GM19043 (cell line): ENCODE data around the gene MMP10.

Source experiments
- ATAC-seq: cut with Tn5 transposase; IDR thresholded peaks from one replicate; pipeline ENCODE4 v1.9.1; 2021; ENCODE audit warnings: low read depth; ENCODE audit not compliant: unreplicated experiment

The MMP10 gene

DNA sequence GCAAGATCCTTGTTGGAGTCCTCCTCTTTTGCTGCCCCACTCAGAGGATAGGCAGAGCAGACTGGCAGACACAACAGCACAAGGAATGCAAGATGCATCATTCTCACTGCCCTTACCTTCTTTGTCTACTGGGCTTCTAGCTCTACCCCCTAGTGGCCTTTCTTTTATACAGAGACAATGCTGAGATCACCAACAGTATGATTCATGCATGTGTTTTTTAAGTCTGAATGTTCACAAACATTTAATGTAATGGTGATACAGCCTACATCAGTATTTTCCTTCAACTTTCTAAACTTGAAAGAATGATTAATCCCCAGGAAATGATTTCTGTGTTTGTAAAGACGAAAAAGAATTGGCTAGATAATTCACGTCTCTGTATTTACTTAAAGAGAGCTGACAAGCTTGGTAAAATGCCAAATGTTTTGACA lies at the start of gene MMP10:
TSS of gene MMP10 (minus strand) at position 138 of the 428 bp plus-strand sequence. CDS start at position 101, 37 bp downstream.
- ATAC-seq: no peak

DNA sequence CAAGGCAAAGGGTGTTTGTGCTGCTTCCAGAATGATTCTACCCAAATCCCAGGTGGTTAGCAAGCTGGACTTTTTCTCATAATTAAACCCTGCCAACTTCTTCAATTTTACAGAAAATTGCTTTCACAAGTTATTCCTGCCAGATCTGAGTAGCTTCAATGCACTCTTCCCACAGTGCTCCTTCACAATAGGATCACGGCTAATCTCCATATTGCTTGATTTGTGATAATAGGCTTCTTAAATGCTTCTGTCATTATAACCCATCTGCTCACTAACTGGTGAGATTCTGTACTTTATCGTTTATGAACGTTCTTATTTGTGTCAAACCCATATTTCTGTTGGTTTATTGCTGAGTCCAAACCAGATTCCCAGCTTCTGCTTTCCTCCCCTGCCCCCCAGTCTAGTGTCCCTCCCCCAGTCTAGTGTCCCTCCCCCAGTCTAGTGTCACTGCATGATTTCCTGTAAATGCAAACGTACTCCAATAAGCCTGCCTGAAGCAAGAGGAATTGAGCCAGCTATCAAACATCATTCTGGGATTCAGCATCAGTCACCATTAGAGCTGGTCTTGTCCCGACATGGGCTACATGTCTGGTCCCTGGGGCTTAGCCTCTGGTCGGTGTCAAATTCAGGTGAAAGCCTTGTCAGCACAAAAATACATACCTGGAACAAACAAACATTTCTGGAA lies 49.0 kb upstream of the MMP10 start:
- no peak for ATAC-seq

DNA sequence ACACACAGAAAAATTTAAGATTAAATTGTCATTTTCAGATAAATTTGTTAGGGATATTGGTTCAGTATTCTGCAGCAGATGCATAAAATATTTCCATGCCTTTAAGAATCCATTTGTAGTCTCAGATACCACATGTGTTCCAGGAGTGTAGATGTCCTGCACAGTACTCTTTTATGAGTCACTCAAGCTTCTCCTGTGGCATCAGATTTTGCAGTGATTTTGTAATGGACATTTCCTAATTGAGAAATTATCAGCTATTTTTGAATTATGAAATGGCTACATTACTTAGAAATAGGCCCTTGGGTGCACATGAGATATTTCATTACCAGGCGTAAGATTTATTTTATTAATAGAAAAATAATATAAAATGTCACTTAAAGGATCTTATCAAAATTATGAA lies 44.1 kb upstream of the MMP10 start:
- no peak for ATAC-seq

DNA sequence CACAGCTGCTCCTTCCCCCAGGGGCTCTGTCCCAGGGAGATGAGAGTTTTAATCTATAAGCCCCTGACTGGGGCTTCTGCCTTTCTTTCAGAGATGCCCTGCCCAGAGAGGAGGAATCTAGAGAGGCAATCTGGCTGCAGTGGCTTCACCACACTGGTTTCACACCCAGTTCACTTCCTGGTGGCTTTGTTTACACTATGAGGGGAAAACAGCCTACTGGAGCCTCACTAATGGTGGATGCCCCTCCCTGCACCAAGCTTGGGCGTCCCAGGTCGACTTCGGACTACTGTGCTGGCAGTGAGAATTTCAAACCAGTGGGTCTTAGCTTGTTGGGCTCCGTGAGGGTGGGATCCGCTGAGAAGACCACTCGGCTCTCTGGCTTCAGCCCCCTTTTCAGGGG lies 39.1 kb upstream of the MMP10 start:
- no peak for ATAC-seq

DNA sequence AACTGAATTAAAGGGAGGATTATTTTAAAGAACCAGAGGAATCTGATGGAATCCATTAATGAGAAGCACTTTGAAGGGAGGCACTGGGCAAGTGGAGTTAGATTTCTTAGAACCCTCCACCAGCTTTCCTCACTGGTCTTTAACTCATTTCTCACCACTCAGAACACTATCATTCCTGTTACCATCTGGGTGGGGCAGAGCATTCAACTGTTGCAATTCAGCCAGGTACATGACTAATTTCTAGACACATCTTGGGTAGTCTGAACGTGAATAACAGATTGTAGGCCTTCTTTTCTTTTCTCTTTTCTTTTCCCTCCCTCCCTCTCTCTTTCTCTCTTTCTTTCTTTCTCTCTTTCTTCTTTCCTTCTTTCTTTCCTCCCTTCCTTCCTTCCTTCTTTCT lies 33.1 kb upstream of the MMP10 start:
- no peak for ATAC-seq

DNA sequence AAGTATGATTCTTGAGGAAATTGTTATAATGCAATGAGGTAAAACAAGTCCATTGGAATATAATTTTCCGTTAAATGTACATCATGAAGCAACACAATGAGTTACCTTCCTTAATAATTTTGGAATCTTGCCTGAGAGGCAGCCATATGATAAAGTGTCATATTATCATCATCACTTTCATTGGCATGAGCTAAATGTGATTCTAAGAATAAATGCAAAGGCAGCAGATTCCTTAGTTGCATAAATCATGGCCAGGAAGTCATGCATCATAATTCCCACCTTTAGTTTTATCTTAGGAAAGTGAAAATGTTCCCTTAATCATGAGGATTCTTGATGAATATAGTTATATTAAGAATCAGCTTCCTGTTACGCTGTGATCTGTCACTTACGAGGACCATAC lies 31.8 kb upstream of the MMP10 start:
- ATAC-seq: no peak

DNA sequence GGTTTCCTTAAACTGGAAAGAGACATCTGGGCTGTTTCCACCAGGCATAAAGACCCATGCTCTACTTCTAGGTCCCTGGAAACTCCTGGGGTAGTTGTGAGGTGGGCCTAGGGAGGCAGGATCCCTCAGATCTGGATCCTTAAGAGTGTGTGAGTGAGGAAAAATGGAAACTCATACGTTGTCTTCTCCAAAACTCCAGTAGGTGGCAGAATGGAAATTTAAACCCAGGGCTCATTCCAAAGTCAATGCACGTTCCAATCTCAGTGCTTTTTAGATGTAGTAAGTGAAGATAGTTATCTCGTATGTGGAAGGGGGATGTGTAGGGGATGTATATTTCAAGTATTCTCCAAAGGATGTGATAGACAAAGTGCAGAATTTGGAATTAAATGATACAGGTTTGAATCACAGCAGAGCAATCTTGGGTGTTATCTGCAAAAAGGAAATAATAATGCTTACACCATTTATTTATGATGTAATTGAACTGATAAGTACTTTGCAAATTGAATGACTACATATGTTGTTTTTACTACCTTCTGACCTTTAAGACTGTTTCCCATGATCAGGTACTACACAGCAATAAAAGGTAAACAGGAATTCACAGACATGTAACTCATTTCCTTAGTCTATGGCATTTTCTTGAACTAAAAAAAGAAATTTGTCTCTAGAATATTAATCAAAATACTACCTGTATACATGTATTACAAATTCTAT lies 30.7 kb upstream of the MMP10 start:
- ATAC-seq: no peak

DNA sequence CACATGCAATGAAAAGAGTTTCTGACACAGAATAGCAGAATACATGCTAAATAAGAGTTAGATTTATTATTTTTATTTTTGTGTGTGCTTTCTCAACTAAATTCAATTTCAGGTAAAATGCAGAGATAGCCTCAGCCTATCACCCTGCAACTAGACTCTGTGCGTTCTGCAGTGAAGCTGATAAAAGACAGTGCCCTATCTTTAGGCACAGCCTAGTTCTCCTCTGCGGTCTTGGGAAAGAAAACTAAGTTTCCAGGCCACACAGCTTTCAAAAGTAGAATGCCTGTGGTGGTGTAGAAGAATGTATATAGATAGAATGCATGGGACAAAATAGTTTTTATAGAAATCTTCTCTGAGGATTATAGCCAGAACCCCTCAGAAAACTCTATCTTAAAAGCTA lies 29.5 kb upstream of the MMP10 start:
- ATAC-seq: no peak

DNA sequence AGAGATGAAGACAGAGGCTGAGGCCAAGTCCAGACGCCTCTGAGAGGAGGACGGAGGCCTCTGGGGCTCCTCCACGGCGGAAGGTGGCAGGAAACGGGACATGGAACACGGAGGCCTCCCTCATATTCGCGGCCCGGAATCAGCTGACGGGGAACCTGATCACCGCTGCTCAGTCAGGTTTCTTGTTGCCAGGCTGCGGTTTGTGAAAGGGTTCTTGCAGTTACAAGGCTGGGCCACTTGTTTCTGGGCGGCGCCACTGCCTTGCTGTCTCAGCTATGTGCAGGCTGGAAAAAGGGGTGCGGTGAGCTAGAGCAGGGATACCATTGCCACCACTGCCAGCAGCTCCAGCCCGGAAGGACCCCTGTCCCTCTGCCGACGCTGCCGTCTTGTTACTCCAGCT lies 27.5 kb upstream of the MMP10 start:
- ATAC-seq: peak; percentile 58

DNA sequence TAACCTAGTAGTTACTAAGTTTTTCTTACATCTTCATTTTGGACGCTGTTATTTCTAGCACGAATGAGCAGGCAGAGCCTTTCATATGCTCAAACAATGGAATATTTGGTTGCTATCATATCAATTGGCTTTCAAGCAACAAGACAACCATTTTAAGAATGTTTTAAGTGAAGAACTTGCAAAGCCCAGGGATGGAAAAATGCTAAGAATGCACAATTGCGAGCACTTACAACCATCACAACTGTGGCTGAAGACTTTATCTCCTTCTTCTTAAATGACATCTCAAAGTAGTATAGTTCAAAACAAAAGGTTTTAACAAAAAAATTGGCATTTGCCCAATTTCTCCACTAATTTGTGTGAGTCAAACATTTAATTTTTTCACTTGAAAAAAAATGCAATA lies 25.9 kb upstream of the MMP10 start:
- no peak for ATAC-seq

DNA sequence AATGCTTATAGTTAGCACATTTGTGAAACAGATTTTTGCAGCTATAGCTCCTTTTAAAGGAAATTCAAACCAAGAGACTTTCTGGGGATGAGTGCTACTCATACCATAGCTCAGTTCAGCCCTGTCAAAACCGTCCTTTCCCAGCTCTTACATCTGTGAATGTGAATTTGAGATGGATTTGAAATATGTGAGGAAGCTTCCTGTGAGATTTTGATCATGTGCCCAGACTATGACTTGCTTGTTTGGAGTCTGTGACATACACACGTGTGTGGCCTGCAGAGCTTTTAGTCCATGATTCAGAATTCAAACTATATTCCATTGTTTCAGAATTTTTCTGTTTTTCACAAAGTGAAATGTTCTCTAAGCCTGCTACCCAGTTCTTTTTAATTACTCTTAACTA lies 21.9 kb upstream of the MMP10 start:
- ATAC-seq: no peak

DNA sequence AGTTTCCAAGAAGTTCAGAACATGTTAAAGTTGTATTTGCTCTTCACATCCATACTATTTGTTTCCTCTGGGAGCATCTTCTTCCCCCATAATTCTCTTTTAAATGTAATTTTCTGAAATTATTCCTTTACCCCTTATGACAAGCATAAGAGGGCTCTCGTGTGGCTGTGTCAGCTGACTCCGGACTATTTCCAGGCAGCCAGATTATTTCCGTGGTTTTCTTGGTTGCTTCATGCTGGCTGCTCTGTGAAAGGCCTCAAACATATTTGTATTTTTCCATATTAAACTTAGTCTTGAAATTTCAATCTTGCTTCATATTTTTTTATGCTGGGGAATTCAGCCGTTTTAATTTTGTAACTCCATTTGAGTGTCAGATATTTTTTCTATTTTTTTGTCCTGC lies 20.3 kb upstream of the MMP10 start:
- ATAC-seq: no peak

DNA sequence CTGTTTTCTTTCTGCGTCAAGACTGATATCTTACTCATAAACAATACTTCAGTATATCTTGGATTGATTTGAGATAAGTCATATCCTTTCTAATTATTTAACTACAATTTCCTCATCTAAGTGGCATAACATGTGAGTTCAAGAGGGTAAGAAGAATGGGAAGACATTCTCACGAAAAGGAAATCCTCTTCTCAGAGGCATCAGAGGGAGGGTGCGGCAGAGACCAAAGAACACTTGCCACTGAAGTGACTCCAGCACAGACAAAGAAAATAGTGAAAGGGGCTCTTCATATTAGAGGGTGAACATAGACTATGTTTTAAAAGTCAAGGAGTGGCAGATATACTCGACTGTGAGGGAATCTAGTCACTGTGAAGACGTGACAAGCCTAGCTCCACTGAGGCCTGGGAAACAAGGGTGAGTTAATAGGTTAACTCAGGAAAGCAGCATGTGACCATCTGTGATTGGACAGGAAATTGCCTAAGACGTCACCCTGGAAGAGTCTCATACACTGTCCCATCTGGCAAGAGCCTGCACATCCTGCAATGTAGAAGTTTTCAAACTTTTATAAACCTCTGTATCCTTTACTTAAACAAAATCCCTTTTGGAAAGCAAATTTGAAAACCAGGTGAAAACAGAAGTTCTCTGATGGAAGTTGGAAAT lies 19.4 kb upstream of the MMP10 start:
- ATAC-seq: no peak

DNA sequence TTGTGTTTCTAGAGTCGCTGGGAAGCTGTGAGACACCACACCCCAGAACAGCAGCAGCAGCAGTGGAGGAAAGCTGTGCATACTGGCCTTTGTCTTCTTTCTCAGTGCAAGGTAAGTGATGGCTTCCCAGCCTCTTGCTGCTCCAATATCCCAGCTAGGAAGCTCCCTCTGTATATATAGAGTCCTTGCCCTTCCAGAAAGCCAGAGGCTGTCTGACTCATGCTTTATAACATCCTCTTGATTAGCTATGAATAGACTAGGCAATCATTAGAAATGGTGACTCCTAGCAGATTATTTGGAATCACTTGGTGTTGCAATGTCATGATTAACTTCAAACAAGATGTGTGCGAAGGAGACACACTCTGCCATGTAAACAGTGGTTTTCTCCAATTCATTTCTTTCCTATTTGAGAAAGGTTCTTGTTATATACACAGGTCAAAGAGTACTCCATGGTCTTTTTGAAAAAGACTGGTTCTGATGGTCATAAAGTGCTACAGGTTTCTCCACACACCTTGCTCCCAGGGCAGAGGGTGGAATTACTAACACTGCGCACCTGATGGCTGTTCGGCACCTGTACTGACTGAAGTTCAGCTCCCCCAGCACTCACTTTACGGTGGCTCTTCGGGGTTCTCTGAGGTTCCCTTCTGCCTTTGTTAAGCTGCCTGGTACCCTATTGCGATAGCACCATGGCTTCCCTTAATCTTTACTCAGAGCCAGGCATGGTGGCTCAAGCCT lies 17.8 kb upstream of the MMP10 start, which contains the start of gene MMP1:
TSS of gene MMP1 (minus strand) at position 149 of the 735 bp plus-strand sequence. CDS start at position 81, 68 bp downstream.
- ATAC-seq: no peak

DNA sequence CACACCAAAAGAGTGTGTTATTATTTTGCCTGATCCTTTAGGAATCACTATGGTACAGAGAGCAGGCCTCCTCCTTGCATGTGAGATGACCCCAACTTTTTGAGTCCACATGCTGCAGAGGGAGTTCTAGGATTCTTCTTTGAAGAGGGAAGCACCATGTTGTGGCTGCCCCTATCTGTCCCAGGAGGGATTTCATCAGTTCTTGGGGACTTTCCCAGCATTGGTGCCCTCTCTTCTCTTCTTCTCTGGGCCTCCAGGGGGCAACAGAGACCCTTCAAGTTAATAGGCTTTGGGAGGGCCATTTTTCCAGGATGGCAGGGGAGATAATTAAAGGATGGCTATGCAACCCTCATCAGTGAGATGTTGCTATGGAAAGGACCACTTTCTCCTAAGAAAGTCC lies 14.0 kb upstream of the MMP10 start:
- peak; percentile 93 for ATAC-seq

DNA sequence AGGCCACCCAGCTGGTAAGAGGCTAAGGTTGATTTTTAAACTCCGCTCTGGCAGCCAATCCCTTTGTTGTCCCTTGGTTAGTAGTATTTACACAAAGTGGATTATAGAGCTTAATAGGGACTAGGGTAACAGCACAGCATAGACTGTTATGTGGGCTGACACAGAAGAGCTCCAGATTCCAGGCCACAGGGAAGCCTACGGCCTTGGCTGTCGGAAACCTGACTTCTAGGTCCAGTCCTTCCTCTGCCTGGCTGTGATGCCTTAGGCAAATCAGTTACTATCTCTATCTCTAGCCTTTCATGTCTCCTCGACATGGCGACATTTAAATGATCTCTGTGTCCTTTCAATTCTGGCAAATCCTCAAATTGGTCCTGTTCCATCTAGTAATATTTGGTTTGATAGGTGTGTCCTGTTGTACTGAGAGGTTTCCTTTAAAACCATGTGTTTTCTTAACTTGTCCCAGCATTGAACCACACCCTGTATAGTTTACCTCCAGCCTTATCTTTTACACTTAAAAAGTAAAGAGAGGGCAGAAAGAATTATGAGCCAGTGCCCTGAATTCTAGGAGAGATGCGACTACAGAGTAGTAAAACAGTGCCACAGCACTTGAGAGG lies 13.4 kb upstream of the MMP10 start:
- peak; percentile 1 for ATAC-seq

DNA sequence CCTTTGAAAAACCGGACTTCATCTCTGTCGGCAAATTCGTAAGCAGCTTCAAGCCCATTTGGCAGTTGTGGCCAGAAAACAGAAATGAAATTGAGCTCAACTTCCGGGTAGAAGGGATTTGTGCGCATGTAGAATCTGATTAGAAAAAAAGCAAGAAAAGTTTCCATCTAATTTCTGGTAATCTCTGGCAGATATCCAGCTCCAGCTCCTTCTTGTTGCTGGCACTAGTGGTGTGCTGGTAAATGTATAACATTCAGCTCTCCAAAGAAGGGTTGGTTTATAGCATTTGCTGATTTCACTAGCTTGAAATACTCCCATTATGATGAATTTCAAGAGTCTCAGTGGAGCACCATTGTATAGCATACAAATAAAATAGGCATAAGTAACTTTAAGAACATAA lies 12.2 kb upstream of the MMP10 start:
- ATAC-seq: no peak

DNA sequence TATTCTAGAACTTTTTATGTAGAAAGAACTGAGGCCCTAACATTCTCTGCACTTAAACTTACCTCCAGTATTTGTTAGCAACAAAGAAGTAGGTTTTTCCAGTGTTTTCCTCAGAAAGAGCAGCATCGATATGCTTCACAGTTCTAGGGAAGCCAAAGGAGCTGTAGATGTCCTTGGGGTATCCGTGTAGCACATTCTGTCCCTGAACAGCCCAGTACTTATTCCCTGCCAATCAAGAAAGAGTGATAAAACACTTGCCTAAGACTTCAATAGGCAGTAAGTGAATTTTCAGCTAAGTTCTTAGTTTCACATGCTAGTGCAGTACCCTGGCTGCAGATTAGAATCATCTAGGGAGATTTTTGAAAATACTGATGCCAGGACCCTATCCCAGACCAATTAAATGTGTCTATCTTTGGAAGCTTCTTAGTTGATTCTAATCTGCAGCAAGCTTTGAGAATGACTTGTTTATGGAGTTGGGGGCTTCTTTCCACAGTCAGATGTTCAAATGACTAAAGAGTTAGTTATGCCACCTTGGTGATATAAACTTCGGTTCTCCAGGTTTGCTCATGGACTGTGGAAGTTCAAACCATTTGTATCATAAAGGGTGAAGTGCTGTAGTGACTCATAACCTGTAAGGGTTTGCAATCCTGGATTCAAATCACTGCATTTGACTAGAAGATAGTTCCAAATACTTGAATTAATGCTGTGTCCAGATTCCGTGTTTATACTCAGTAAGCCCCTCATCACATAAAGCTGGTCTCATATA lies 11.0 kb upstream of the MMP10 start:
- ATAC-seq: no peak

DNA sequence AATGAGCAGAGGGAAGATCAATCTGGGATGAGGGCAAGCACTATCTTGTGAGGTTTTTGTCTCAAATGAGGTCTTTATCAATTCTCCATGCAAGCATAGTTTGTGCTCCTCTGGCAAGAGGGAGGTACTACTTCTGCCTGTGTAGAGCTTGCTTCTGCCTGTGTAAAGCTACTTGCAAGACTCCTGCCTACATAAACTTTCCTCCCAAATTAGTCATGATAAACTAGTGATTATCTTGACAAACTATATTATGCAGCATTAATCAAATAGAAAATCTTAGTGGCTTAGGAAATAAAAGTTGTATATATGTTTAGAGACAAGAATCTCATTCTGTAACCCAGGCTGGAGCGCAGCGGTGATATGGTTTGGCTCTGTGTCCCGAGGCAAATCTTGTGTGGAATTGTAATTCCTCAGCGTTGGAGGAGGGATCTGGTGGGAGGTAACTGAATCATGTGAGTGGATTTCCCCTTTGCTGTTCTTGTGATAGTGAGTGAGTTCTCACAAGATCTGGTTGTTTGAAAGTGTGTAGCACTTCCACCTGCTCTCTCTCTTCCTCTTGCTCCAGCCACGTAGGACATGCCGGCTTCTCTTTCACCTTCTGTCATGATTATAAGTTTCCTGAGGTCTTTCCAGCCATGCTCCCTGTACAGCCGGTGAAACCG lies 8.0 kb upstream of the MMP10 start:
- no peak for ATAC-seq
